NCI-H2196 treated with DMSO at 0.1 percent for 48 hours (cell line): Measurements from ENCODE around the gene LIMK2.

Experiments
- DNase-seq: peaks from one replicate; lab custom pipeline; 2025; ENCODE audit not compliant: unreplicated experiment; lab: John Stamatoyannopoulos, UW

LIMK2 gene

DNA sequence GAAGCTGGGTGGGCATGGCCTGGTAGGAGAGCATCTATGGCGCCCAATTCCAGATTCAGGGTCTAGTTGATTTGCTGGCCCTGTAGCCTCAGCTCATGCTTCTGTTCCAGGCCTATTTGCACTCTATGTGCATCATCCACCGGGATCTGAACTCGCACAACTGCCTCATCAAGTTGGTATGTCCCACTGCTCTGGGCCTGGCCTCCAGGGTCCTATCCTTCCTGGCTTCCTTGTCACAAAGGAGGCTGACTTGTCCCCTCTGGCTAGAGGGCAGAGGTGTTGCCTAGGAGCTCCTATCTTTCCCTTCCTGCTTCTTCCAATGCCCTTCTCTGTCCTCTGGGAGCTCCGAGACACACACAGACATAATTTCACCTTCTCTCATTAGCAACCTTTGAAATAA, 58.9 kb downstream of the LIMK2 start:
- no peak for DNase-seq

DNA sequence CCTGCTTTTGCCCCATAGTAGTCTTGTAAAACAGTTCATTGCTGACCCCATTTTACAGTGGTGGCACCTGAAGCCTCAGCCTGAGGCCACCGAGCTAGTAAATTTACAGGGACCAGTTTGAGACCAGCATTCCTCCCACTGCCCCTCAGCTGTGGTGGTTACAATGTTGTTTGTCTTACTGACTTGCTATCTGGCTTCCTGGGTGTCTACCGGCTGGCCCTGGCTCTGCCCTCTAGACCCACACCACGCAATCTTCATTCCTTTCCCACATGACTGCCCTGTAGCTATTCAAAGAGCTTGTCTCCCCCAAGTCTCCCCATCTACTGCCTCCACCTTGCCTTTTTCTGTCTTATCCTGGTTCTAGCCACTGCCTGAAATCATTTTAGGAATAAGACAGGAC, 59.4 kb downstream of the LIMK2 start:
- no peak for DNase-seq

DNA sequence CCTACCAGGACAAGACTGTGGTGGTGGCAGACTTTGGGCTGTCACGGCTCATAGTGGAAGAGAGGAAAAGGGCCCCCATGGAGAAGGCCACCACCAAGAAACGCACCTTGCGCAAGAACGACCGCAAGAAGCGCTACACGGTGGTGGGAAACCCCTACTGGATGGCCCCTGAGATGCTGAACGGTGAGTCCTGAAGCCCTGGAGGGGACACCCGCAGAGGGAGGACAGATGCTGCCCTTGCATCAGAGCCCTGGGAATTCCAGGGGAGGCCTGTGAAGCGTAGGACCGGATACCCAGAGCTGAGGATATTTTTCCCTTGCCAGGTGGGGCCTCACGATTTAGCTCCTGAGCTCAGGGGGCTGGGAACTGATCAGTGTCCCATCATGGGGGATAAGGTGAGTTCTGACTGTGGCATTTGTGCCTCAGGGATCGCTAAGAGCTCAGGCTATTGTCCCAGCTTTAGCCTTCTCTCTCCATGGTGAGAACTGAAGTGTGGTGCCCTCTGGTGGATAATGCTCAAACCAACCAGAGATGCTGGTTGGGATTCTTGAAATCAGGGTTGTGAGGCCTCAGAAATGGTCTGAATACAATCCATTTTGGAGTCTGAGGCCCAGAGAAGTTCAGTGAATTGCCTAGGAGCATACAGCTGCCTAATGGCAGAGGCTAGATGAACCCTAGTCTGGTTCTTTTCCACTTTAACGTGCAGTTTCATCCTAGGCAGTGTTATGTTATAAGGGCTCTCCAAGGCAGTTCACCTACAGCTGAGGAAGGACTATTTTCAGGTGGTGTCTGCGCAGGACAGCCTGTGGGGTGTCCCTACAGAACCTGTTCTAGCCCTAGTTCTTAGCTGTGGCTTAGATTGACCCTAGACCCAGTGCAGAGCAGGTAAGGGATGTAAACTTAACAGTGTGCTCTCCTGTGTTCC, 60.7 kb downstream of the LIMK2 start:
- DNase-seq = no peak

DNA sequence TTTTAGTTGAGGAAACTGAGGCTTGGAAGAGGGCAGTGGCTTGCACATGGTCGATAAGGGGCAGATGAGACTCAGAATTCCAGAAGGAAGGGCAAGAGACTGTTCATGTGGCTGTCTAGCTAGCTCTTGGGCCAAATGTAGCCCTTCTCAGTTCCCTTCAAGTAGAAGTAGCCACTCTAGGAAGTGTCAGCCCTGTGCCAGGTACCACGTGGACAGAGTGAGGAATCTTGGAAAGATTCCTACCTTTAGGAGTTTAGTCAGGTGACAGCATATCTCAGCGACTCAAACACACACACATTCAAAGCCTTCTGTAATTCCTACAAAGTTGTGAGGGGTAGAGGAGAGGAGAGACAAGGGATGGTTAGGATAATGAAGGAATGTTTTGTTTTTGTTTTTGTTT, 61.9 kb downstream of the LIMK2 start:
- DNase-seq = no peak

DNA sequence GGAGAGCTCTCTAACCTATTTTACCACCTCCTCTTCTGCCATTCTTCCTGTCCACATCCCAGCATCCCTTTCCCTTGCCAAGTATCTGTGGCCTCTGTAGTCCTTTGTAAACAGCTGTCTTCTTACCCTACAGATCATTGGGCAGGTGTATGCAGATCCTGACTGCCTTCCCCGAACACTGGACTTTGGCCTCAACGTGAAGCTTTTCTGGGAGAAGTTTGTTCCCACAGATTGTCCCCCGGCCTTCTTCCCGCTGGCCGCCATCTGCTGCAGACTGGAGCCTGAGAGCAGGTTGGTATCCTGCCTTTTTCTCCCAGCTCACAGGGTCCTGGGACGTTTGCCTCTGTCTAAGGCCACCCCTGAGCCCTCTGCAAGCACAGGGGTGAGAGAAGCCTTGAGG, 62.9 kb downstream of the LIMK2 start:
- DNase-seq = no peak

DNA sequence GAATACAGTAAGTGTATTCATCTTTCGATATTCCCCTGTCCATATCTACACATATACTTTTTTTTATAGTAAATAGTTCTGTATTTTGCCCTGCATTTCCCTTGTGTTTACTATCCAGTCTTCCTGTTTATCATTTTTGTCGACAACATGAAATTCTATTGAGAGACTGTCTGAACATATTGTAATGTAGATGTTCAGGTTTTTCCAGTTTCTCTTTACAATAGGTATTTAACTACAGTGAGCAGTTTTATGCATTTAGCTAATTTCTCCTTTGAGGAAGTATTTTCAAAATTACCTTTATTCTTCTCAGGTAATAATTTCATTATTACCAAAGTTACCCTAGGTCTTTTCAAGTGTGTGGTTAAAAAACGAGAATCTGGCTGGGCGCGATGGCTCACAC, 63.5 kb downstream of the LIMK2 start:
- no peak for DNase-seq

DNA sequence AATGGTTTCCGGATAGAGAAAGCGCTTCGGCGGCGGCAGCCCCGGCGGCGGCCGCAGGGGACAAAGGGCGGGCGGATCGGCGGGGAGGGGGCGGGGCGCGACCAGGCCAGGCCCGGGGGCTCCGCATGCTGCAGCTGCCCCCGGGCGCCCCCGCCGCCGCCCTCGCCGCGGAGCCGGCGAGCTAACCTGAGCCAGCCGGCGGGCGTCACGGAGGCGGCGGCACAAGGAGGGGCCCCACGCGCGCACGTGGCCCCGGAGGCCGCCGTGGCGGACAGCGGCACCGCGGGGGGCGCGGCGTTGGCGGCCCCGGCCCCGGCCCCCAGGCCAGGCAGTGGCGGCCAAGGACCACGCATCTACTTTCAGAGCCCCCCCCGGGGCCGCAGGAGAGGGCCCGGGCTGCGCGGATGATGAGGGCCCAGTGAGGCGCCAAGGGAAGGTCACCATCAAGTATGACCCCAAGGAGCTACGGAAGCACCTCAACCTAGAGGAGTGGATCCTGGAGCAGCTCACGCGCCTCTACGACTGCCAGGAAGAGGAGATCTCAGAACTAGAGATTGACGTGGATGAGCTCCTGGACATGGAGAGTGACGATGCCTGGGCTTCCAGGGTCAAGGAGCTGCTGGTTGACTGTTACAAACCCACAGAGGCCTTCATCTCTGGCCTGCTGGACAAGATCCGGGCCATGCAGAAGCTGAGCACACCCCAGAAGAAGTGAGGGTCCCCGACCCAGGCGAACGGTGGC, 64.5 kb downstream of the LIMK2 start:
- no peak for DNase-seq

DNA sequence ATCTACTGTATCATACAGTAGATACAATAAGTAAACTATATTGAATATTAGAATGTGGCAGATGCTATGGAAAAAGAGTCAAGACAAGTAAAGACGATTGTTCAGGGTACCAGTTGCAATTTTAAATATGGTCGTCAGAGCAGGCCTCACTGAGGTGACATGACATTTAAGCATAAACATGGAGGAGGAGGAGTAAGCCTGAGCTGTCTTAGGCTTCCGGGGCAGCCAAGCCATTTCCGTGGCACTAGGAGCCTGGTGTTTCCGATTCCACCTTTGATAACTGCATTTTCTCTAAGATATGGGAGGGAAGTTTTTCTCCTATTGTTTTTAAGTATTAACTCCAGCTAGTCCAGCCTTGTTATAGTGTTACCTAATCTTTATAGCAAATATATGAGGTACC, 65.6 kb downstream of the LIMK2 start:
- DNase-seq = no peak

DNA sequence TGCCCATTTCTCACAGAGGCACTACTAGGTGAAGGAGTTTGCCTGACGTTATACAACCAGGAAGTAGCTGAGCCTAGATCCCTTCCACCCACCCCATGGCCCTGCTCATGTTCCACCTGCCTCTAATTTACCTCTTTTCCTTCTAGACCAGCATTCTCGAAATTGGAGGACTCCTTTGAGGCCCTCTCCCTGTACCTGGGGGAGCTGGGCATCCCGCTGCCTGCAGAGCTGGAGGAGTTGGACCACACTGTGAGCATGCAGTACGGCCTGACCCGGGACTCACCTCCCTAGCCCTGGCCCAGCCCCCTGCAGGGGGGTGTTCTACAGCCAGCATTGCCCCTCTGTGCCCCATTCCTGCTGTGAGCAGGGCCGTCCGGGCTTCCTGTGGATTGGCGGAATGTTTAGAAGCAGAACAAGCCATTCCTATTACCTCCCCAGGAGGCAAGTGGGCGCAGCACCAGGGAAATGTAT, 66.1 kb downstream of the LIMK2 start:
- DNase-seq = no peak

DNA sequence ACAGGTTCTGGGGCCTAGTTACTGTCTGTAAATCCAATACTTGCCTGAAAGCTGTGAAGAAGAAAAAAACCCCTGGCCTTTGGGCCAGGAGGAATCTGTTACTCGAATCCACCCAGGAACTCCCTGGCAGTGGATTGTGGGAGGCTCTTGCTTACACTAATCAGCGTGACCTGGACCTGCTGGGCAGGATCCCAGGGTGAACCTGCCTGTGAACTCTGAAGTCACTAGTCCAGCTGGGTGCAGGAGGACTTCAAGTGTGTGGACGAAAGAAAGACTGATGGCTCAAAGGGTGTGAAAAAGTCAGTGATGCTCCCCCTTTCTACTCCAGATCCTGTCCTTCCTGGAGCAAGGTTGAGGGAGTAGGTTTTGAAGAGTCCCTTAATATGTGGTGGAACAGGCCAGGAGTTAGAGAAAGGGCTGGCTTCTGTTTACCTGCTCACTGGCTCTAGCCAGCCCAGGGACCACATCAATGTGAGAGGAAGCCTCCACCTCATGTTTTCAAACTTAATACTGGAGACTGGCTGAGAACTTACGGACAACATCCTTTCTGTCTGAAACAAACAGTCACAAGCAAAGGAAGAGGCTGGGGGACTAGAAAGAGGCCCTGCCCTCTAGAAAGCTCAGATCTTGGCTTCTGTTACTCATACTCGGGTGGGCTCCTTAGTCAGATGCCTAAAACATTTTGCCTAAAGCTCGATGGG, 66.7 kb downstream of the LIMK2 start:
- DNase-seq = no peak

DNA sequence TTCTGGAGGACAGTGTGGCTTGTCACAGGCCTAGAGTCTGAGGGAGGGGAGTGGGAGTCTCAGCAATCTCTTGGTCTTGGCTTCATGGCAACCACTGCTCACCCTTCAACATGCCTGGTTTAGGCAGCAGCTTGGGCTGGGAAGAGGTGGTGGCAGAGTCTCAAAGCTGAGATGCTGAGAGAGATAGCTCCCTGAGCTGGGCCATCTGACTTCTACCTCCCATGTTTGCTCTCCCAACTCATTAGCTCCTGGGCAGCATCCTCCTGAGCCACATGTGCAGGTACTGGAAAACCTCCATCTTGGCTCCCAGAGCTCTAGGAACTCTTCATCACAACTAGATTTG, 67.2 kb downstream of the LIMK2 start:
- DNase-seq = no peak

DNA sequence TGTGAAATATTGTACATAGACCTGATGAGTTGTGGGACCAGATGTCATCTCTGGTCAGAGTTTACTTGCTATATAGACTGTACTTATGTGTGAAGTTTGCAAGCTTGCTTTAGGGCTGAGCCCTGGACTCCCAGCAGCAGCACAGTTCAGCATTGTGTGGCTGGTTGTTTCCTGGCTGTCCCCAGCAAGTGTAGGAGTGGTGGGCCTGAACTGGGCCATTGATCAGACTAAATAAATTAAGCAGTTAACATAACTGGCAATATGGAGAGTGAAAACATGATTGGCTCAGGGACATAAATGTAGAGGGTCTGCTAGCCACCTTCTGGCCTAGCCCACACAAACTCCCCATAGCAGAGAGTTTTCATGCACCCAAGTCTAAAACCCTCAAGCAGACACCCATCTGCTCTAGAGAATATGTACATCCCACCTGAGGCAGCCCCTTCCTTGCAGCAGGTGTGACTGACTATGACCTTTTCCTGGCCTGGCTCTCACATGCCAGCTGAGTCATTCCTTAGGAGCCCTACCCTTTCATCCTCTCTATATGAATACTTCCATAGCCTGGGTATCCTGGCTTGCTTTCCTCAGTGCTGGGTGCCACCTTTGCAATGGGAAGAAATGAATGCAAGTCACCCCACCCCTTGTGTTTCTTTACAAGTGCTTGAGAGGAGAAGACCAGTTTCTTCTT, 67.9 kb downstream of the LIMK2 start:
- no peak for DNase-seq

DNA sequence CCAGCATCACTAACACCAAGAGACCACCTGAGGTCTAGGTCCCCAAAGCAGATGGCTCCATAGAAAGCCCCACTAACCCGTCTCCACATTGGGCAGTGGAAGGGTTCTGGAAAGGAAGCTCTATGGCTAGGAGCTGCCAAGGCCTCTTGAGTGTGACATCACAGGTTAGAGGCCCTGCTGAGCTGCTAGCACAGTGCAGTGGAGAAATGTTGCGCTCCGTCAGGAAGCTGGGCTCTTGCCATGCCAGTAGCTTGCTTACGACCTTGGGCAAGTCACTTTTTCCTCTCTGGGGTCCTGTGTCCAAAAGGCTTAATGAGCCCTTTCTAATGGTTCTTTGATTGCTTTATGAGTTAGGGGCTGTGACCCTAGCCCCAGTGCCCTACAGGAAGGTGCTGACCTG, 69.6 kb downstream of the LIMK2 start:
- DNase-seq = no peak

DNA sequence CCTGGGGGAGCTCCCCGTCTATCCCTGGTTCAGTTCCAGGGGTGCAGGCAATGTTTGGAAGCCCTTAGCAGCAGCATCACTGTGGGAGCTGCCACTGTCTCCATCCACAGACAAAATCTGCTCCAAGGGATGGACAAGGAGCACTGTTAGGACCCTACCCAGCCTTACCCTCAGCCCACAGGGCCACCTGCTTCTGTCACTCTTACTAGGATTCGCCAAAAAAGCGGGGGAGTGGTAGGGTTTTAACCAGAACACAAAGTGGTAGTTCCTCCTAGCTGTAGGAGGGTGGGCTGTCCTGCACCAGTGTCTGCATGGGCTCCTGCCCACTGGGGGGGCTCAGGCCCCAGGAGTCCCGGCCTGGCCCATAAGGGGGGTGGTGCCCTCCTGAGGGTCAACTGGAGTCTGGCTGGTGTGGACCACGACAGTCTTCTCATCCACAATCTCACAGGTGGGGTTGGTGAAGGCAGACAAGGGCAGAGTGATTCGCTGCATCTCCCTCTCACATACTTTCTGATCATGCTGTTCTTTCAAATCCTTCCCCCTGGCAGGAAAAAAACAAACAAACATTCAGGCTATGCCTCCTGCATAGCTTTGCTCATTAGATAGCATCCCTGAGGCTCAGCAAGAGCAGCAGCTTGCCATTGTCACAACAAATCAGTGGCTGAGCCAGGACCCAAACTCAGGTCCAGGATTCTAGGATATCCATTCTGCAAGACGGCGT, 70.8 kb downstream of the LIMK2 start:
- DNase-seq = no peak

DNA sequence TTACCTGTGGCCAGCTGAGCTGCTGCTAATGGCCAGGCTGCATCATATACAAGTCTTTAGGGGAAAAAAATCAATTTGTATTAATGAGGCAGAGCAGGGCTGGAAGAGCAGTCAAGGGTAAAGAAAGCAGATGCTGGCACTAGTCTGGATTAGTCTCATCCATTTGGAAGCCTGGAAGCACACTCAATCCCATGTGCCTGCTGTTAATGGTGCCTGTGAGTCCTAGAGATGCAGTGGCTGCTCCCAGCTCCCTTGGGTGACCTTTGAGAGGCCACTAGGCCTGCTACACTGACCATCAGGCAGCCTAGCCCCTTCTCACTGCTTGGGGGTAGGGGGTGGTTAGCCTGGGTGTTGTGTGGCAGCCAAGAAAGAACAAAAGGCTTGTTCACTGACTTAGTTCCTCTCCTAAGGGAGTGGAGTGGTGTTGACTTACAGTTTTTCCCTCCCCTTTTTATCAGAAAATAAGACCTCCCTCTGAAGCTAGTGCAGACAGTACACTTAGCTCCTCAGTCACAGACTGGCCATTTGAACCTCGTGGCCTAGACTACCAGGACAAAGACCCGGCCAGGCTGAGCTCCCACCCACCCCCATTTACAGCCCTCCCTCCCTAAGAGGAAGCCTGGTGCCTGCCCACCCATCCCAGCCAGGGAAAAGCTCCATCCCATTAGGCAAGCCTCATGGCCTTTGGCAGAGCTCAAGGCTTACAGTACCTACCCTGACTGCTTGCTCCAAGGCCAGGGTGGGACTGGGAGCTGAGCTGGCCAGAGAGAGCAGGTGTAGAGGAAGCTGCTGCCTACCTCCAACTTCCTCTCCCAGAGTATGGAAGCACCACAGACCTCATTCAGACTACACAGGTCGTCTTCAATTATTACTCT, 72.4 kb downstream of the LIMK2 start:
- DNase-seq = no peak

DNA sequence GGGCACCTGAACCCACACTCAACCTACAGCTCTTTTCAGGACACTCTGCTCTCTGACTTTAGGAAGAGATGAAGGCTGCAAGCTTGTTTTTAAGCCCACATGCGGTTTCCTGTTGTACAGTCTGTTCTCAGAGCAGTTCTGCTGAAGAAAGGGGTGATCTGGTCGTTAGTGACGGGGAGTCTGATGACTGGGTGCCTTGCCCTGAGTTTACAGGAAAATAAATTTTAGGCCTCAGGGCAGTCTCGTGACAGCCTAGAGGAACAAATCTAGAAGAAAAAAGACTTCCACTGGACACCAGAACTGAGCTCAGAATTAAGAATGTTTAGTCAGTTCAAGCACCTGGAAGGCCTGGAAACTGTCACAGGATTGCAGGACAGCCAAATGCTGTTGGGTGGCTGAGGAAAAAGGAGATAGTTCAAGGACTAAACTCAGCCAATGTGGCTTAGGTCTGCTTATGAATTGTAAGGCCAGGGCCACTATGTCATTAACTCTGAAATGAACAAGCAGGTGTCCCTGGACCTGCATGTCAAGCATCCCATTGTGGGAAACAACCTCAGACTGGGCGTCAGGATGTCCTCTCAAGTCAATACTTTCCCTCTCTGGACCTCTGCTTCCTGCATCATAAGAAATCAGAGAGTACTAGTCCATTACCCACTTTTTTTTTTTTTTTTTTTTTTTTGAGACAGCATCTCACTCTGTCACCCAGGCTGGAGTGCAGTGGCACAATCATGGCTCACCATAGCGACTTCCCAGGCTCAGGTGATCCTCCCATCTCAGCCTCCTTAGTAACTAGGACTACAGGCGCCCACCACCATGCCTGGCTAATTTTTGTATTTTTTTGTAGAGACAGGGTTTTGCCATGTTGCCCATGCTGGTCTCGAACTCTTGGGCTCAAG, 74.5 kb downstream of the LIMK2 start:
- no peak for DNase-seq

DNA sequence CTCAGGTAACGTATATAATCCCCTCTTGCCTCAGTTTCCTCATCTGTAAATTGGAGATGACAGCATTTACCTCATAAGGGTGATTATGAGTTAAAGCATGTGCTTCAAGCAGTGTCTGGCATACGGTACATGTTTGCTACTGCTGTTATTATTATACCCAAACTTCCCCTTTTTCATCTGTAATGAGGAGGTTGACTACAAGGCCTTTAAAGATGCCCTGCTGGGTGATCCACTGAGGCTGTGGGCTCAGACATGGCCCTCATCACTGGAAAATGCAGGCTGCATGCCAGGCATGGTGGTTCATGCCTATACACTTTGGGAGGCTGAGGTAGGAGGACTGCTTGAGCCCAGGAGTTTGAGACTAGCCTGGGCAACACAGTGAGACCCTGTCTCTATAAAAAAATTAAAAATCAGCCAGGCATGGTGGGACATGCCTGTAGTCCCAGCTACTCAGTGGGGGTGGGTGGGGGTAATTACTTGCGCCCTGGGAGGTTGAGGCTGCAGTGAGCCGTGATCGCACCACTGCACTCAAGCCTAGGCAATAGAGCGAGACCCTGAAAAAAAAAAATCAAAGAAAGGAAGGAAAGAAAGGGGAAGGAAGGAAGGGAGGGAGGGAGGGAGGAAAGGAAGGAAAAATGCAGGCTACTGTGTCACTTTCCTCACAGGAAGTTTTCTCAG, 75.9 kb downstream of the LIMK2 start:
- DNase-seq = no peak
